T-helper 2 cell treated with Interferon-gamma antibody and Interleukin-4, amounts not matched to agents 100 ng/mL and 5 ng/mL, for 36 hours (primary cell): ENCODE results near the gene CPNE8. TPM values are rescaled to one million over a fixed set of nuclear protein-coding genes. Genes with fewer than 3 reads are reported as not detected.

ENCODE experiments used
- intact Hi-C: fragments of 100-400 bp; cut with micrococcal nuclease; formaldehyde crosslinking; loops from one replicate; pipeline ENCODE4 v1.15.1; 2023
- total RNA-seq: library from RNA; stranded (reverse); gene quantifications from 2 replicates; pipeline ENCODE4 v1.2.3, GENCODE V29; 2022

Gene CPNE8
- total RNA-seq, 1 donor from 2014 or later = 4.1 TPM

DNA sequence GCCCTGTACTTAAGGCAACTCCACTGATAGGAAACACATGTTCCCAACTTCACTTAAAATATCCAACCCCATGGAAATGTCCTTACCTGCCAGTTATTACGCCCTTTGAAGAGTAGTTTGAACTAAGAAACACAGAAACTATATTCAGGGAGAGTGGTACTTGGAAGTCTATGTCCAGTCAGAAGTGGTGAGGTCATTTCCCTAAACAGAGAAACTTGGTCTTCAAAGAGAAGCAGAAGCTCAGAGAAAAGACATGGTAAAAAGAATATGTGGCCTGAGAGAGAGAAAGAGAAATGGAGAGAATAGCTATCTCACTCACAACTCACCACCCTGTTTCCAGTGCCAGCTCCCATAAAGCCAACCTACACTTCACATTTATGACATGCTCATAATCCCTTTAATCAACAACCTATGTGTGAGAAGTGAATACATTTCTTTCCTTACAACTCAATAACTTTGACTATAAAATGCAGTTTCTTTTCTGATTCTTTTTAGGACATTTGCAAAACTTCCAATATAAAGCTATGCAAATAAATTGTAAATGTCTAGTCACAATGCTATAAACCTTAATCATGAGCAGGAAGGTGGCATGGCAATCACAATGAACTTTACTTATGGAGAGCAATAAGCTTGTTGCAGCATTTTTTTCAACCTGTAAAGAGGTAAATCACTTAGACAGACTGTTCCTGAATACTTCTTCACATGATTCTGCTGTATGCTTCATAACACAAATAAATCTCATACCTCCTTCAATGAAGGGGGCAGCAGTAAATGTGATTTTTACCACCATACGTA is 67.1 kb downstream of the CPNE8 start:
- intact Hi-C loops = no loop called here

DNA sequence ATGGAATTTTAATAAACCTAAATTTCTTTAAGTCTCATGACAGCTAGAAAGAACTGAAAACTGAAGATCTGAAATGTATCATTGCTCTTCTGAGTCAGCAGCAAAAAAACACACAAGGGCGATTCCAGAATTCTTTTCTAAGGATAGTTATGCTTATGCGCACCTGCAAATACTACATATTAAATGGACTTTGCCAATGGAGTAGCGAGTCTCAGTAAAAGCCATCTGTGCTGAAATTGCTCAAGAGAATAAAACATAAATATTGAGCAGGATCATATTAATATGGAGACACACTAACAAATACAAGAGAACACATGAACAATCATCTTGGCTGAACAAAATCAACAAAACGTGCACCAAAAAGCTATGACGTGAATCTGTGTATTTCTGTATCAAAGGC is 73.7 kb downstream of the CPNE8 start:
- intact Hi-C loops = no loop called here

DNA sequence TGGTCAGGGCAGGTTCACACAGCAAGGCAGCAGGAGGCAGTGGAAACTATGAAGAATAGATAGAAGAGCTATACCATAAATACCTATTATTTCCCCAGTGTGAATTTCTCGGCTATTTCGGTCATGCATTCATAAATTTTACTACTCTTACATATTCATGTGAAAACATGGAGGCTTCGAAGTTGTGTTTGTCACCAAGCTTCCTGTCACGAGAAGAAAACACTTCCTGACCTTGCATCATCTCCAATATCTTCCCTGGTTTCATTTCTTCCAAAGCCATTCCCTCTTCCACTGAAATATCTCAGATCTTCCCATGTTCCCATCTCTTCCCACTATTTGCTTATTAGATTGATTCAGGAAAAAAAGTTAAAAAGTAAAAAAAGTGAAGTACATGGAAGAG is 80.4 kb downstream of the CPNE8 start:
- intact Hi-C loops = no loop called here

DNA sequence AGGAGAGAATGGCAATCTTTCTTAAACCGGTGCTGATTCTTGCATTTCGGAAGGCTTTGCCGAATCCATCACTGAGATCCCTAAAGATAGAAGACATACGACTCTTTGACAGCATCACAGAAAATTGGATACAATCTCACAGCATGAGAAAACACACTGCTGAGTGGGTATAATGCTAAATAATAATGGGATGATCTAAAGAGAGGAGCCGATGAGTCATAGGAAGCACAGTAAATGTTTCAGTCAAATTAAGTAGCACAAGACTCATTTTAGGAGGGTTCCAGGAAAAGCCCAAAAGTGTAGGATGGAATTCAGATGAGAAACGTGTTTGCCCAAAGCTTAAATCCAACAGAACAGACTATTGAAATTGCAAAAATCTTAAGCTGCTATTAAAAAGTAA is 81.7 kb downstream of the CPNE8 start:
- intact Hi-C loops = no loop called here

DNA sequence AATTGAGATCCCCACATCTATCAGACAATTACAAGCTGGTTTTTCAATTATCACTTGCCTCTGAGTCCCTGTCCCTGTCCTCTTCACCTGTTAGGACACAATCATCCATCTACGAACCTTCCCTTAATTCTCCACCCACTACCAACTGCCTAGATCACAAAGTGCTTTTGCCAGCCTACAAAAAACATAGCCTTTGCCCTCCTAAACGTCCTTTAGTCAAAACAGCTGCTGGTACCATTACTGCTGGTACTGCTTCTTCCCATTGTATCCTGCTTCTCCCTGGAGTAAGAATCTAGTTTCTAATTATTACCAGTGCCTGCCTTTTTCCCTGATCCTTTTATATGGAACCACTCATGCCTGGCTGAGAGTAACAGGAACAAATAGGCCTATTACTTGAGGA is 82.1 kb downstream of the CPNE8 start:
- intact Hi-C loops = no loop called here

- intact Hi-C loops = no loop called here
Measured at GRCh38 chr12:38817942-38818341, 87.4 kb downstream of the CPNE8 start.

- intact Hi-C loops = no loop called here
Measured at GRCh38 chr12:38813923-38814322, 91.5 kb downstream of the CPNE8 start.

GRCh38 chr12:38811814-38812356 is 93.5 kb downstream of the CPNE8 start:
- intact Hi-C loops = no loop called here

GRCh38 chr12:38809832-38810231 is 95.6 kb downstream of the CPNE8 start:
- intact Hi-C loops = no loop called here

- intact Hi-C loops = no loop called here
Measured at GRCh38 chr12:38788106-38788505, 117.3 kb downstream of the CPNE8 start.

DNA sequence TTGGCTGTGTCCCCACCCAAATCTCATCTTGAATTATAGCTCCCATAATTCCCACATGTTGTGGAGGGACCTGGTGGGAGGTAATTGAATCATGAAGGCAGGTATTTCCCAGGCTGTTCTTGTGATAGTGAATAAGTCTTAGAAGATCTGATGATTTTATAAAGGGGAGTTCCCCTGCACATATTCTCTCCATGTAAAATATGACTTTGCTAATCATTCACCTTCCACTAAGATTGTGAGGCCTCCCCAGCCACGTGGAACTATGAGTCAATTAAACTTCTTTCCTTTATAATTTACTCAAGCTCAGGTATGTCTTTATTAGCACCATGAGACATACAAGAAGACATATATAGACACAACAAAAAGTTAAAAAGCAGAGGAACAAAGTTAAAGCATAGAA is 120.0 kb downstream of the CPNE8 start:
- intact Hi-C loops = no loop called here

GRCh38 chr12:38783304-38783703 is 122.1 kb downstream of the CPNE8 start:
- intact Hi-C loops = no loop called here

DNA sequence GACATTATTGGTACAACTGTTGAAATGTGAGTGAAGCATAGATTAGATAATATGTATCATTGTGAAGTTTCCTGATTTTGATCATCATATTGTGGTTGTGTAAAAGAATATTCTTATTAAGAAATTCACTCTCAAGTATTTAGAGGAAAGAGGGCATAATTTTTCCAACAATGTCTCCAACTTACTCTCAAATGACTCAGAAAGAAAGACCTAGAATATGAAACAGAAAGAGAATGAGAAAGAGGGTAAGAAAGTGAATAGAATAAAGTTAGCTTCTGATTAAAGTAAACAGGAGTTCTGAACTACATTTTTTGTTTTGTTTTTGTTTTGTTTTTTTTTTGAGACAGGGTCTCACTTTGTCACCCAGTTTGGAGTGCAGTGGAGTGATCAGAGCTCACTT is 123.0 kb downstream of the CPNE8 start:
- intact Hi-C loops = no loop called here

DNA sequence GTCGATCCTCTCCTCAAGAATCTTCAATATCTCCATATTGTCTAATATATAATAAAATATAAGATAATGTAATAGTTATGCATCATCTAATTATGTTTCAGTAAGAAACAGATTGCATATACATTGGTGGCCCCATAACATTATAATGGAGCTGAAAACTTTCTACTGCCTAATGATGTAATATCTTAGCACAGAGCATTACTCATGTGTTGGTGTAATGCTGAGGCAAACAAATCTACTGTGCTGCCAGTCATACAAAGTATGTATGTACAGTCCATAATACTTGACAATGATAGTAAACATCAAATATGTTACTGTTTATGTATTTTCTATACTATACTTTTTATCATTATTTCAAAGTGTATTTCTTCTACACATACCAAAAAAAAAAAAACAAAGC is 128.7 kb downstream of the CPNE8 start:
- intact Hi-C loops = no loop called here

- intact Hi-C loops = no loop called here
Measured at GRCh38 chr12:38775457-38775856, 129.9 kb downstream of the CPNE8 start.

DNA sequence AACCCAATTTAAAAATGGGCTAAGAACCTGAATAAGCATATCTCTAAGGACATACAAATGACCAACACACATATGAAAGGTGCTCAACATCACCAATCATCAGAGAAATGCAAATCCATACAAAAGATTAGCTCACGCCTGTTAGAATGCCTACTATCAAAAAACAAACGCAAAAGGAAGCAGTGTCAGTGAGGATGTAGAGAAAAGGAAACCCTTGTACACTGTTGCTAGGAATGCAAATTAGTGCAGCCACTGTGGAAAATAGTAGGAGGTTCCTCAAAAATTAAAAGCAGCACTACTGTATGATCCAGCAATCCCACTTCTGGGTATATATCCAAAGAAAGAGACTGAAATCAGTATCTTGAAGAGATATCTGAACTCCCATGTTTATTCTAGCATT is 133.0 kb downstream of the CPNE8 start:
- intact Hi-C loops = no loop called here

DNA sequence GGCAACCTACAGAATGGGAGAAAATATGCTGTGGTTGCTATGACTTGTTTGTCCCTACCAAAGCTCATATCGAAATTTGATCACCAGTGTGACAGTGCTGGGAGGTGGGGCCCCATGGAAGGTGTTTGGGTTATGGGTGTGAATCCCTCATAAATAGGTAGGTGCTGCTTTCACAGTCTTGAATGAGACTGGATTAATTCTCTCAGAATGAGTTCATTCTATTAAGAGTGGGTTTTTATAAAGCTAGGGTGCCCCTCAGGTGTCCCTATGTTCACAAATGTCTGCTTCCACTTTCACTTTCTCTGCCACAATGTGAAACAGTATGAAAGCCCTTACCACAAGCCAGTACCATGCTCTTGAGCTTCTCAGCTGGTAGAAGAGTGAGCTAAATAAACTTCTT is 133.5 kb downstream of the CPNE8 start:
- intact Hi-C loops = no loop called here

DNA sequence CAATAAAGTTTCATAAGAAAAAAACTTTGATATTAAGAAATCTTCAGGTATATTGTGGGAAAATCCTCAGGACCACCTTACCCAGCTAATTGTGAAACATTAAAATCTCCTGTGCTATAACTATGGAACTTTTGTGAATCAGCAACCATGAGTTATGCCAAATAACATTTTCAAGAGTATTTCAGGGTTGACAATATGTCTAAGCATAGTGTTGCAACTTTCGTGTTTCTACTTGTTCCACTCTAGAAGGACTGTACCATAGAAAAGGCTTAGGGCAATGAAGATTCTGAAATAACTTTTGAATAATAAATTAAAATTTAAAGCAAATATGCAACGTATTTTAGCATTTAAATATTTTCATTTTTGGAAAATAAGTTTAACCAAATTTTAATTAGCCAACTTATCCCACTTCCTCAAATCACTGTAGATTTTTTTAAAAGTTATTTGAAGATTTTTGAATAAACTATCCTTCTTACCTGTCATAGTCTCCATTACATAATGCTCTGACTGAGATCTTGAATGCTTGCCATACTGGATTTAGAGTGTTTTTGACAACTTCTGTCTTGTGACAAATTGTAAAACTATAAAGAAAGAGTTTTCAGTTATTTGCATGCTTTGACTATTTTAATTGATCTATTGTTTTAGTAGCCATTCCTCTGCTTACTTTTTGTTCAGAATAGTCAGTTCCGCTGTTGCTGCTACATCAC is 143.6 kb downstream of the CPNE8 start:
- intact Hi-C loops = no loop called here

DNA sequence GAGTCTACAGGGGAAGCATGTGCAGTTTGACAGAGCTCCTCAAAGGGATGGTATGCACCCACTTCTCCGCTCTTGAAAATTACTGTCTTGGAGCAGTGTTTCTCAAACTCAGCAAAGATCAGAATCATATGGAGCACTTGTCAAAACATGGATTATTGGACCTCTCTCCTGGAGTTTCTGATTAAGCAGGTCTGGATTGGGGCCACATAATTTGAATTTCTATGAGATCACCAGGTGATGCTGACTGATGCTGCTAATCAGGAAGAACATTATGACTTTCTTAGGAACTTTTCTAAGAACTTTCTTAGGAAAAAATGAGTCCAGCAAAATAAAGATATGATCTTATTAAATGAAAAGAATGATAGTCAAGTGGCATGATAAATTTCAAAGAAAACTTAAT is 144.3 kb downstream of the CPNE8 start:
- intact Hi-C loops = no loop called here

GRCh38 chr12:38759621-38760020 is 145.8 kb downstream of the CPNE8 start:
- intact Hi-C loops = no loop called here

- intact Hi-C loops = no loop called here
Measured at GRCh38 chr12:38746744-38747143, 158.6 kb downstream of the CPNE8 start.

DNA sequence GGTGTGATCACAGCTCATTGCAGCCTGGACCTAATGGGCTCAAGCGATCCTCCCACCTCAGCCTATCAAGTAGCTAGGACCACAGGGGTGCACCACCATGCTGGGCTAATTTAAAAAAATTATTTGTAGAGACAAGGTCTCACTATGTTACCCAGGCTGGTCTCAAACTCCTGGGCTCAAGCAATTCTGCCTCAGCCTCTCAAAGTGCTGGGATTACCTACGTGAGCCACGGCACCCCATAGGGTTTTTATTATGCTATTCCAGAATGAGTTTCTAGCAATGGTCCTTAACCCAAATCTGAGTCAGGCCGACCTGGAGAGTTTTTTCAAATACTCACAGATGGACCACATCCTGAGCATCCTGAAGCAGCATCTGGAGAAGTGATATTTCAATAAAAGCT is 159.8 kb downstream of the CPNE8 start:
- intact Hi-C loops = no loop called here

GRCh38 chr12:38744041-38744440 is 161.3 kb downstream of the CPNE8 start:
- intact Hi-C loops = no loop called here
